NCI-H82 (cell line): ENCODE results near the gene CDKL4.
"Not testable (repeated sequence)": the region's sequence is repeated elsewhere in the genome, so short reads cannot be mapped to it uniquely, and the experiment has no call there.

Experiments
- DNase-seq: peaks from one replicate; lab custom pipeline; 2025; lab: John Stamatoyannopoulos, UW

CDKL4 gene

GRCh38 chr2:39243469-39244123 lies at the start of gene CDKL4:
Gene CDKL4 (minus strand): TSS chr2:39243970.
- DNase-seq = no peak

- no peak for DNase-seq
Measured at GRCh38 chr2:39290433-39290832, 46.7 kb upstream of the CDKL4 start.

- DNase-seq = no peak
Measured at GRCh38 chr2:39289609-39290008, 45.8 kb upstream of the CDKL4 start.

- DNase-seq = no peak
Measured at GRCh38 chr2:39283561-39283960, 39.8 kb upstream of the CDKL4 start.

- no peak for DNase-seq
Measured at GRCh38 chr2:39281391-39281790, 37.6 kb upstream of the CDKL4 start.

- no peak for DNase-seq
Measured at GRCh38 chr2:39275016-39275415, 31.2 kb upstream of the CDKL4 start.

- DNase-seq = no peak
Measured at GRCh38 chr2:39269941-39270340, 26.2 kb upstream of the CDKL4 start.

GRCh38 chr2:39266916-39267434 lies 23.2 kb upstream of the CDKL4 start:
- DNase-seq = no peak

GRCh38 chr2:39266139-39266805 lies 22.5 kb upstream of the CDKL4 start:
- DNase-seq = no peak

- DNase-seq = no peak
Measured at GRCh38 chr2:39265315-39265714, 21.5 kb upstream of the CDKL4 start.

- DNase-seq = no peak
Measured at GRCh38 chr2:39264733-39265132, 21.0 kb upstream of the CDKL4 start.

GRCh38 chr2:39260087-39260486 lies 16.3 kb upstream of the CDKL4 start:
- no peak for DNase-seq

GRCh38 chr2:39256040-39256439 lies 12.3 kb upstream of the CDKL4 start:
- no peak for DNase-seq

- no peak for DNase-seq
Measured at GRCh38 chr2:39252888-39253518, 9.2 kb upstream of the CDKL4 start.

GRCh38 chr2:39247512-39248043 lies 3.8 kb upstream of the CDKL4 start:
- DNase-seq = no peak

- DNase-seq = no peak
Measured at GRCh38 chr2:39246382-39246980, 2.7 kb upstream of the CDKL4 start.

GRCh38 chr2:39244963-39245625 lies 1.3 kb upstream of the CDKL4 start:
- not testable (repeated sequence) for DNase-seq

- not testable (repeated sequence) for DNase-seq
Measured at GRCh38 chr2:39244241-39244862, 582 bp upstream of the CDKL4 start.

- no peak for DNase-seq
Measured at GRCh38 chr2:39241588-39241987, 2.2 kb downstream of the CDKL4 start.

- DNase-seq = no peak
Measured at GRCh38 chr2:39240758-39241157, 3.0 kb downstream of the CDKL4 start.

- DNase-seq = no peak
Measured at GRCh38 chr2:39234754-39235153, 9.0 kb downstream of the CDKL4 start.
